A549 (cell line): ENCODE results near the gene TEAD2.

ENCODE experiments used
- BHLHE40 ChIP-seq: IDR thresholded peaks from 2 replicates; pipeline ENCODE4 v1.6.1; 2012; ENCODE audit warnings: low read depth, low read length, inconsistent platforms
- CHD2 ChIP-seq: fragments of 150-350 bp; IDR thresholded peaks from 2 replicates; pipeline ENCODE4 v1.6.1; 2014; ENCODE audit warnings: low read length; ENCODE audit not compliant: partially characterized antibody
- CTCF ChIP-seq: fragments of >200 bp; sonication (Bioruptor Twin); formaldehyde crosslinking; IDR thresholded peaks from 3 replicates; pipeline ENCODE4 v1.5.1; 2016
- ESRRA ChIP-seq: fragments of 150-350 bp; IDR thresholded peaks from 2 replicates; pipeline ENCODE4 v1.6.1; 2014; ENCODE audit warnings: mild to moderate bottlenecking, low read length, borderline replicate concordance
- GATA3 ChIP-seq: IDR thresholded peaks from 2 replicates; pipeline ENCODE4 v1.6.1; 2012; ENCODE audit warnings: borderline replicate concordance
- KDM1A ChIP-seq: fragments of 200-600 bp; sonication (generic); IDR thresholded peaks from 2 replicates; pipeline ENCODE4 v1.6.1; 2016; ENCODE audit warnings: low read depth, mild to moderate bottlenecking
- MAX ChIP-seq: IDR thresholded peaks from 2 replicates; pipeline ENCODE4 v1.6.1; 2012
- POLR2A ChIP-seq: IDR thresholded peaks from 2 replicates; pipeline ENCODE4 v1.6.1; 2012; ENCODE audit warnings: mild to moderate bottlenecking, low read length
- RAD21 ChIP-seq, 2 experiments: fragments of >200 bp in 1 of 2; sonication (Bioruptor Twin) in 1 of 2; formaldehyde crosslinking in 1 of 2; IDR thresholded peaks in 1 of 2; conservative IDR thresholded peaks in 1 of 2; 2 replicates in 1 of 2; 3 replicates in 1 of 2; pipeline ENCODE4 v1.6.1; 2012 to 2018; ENCODE audit warnings: inconsistent platforms in 1 of 2
- REST ChIP-seq: fragments of 200-600 bp; sonication (generic); IDR thresholded peaks from 2 replicates; pipeline ENCODE4 v1.6.1; 2016; ENCODE audit warnings: antibody characterized with exemption, mild to moderate bottlenecking, moderate library complexity
- TF ChIP-seq, protein P1 (sequence below): fragments of >200 bp; sonication (Bioruptor Twin); formaldehyde crosslinking; IDR thresholded peaks from 3 replicates; pipeline ENCODE4 v1.6.1; 2016

- no peak for TF ChIP-seq KDM1A
- no peak for TF ChIP-seq RAD21 (conservative IDR thresholded peaks at IDR 0.05 in 1 of 2, IDR thresholded peaks at IDR 0.05 in 1 of 2)
- TF ChIP-seq ESRRA: no peak
- TF ChIP-seq CTCF: no peak
- no peak for TF ChIP-seq REST
- no peak for TF ChIP-seq MAX
- TF ChIP-seq BHLHE40: no peak
- TF ChIP-seq POLR2A: no peak
- TF ChIP-seq CHD2: no peak
- no peak for TF ChIP-seq GATA3
- TF ChIP-seq, protein P1, sequence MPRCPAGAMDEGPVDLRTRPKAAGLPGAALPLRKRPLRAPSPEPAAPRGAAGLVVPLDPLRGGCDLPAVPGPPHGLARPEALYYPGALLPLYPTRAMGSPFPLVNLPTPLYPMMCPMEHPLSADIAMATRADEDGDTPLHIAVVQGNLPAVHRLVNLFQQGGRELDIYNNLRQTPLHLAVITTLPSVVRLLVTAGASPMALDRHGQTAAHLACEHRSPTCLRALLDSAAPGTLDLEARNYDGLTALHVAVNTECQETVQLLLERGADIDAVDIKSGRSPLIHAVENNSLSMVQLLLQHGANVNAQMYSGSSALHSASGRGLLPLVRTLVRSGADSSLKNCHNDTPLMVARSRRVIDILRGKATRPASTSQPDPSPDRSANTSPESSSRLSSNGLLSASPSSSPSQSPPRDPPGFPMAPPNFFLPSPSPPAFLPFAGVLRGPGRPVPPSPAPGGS: no peak
Measured at GRCh38 chr19:49396738-49397505, 34.7 kb upstream of the TEAD2 start.
